WTC11 (cell line): Measurements from ENCODE around the gene GNL3. TPM values are rescaled to one million over a fixed set of nuclear protein-coding genes. Genes with fewer than 3 reads are reported as not detected.
A peak's percentile ranks its signal among the peaks of the same experiment; 100 is the strongest.

ENCODE experiments used
- ATAC-seq: fragments of 200-7000 bp; cut with Tn5 transposase; 2 replicates; pipeline ENCODE4 v1.10.0; 2021; ENCODE audit warnings: mild to moderate bottlenecking, moderate library complexity
- CTCF ChIA-PET: fragments of 300-600 bp; sonication (Branson Sonifier 250); formaldehyde crosslinking; loops from one replicate; lab custom pipeline; 2021; ENCODE audit warnings: antibody characterized with exemption; lab: Charles Lee
- POLR2A ChIA-PET: fragments of 350-600 bp; sonication (Branson Sonifier 250); formaldehyde crosslinking; loops from one replicate; lab custom pipeline; 2021; ENCODE audit warnings: antibody characterized with exemption; lab: Charles Lee
- DNase-seq: peaks from one replicate; pipeline ENCODE4 v3.0.0; 2021; ENCODE audit warnings: low spot score
- H3K27ac Mint-ChIP-seq: 2 replicates; pipeline ENCODE4 v1.8.0; 2021; ENCODE audit warnings: mixed read lengths
- H3K27me3 Mint-ChIP-seq: 2 replicates; pipeline ENCODE4 v1.8.0; 2021; ENCODE audit warnings: low read depth, mild to moderate bottlenecking, moderate library complexity, mixed read lengths
- H3K36me3 Mint-ChIP-seq: 2 replicates; pipeline ENCODE4 v1.8.0; 2021; ENCODE audit warnings: mixed read lengths
- H3K4me1 Mint-ChIP-seq: 2 replicates; pipeline ENCODE4 v1.8.0; 2022; ENCODE audit warnings: mixed read lengths
- H3K4me3 Mint-ChIP-seq: 2 replicates; pipeline ENCODE4 v1.8.0; 2021; ENCODE audit warnings: mild to moderate bottlenecking, moderate library complexity, mixed read lengths
- H3K9me3 Mint-ChIP-seq: 2 replicates; pipeline ENCODE4 v1.8.0; 2021; ENCODE audit warnings: mixed read lengths
- EMX1 ChIP-seq: fragments of 250-450 bp; sonication (Bioruptor Pico); IDR thresholded peaks from 2 replicates; pipeline ENCODE4 v1.8.0; 2021; ENCODE audit warnings: mild to moderate bottlenecking
- ETV6 ChIP-seq: sonication (generic); formaldehyde crosslinking; IDR thresholded peaks from 2 replicates; pipeline ENCODE4 v1.8.1; 2022; ENCODE audit warnings: mild to moderate bottlenecking, missing genetic modification reagents
- GABPB1 ChIP-seq: sonication (generic); formaldehyde crosslinking; IDR thresholded peaks from 2 replicates; pipeline ENCODE4 v1.8.1; 2023; ENCODE audit warnings: mild to moderate bottlenecking, missing genetic modification reagents
- HMGA2 ChIP-seq: fragments of 250-450 bp; sonication (Bioruptor Pico); IDR thresholded peaks from 2 replicates; pipeline ENCODE4 v1.4.0; 2021; ENCODE audit warnings: mild to moderate bottlenecking, moderate library complexity
- MYBL2 ChIP-seq: sonication (generic); formaldehyde crosslinking; IDR thresholded peaks from 2 replicates; pipeline ENCODE4 v1.8.1; 2023; ENCODE audit warnings: mild to moderate bottlenecking, moderate library complexity, missing genetic modification reagents
- NR2C2 ChIP-seq: sonication (generic); formaldehyde crosslinking; IDR thresholded peaks from 2 replicates; pipeline ENCODE4 v1.8.0; 2022; ENCODE audit warnings: mild to moderate bottlenecking, missing genetic modification reagents
- OVOL2 ChIP-seq: fragments of 250-450 bp; sonication (Bioruptor Pico); IDR thresholded peaks from 2 replicates; pipeline ENCODE4 v1.9.0; 2021; ENCODE audit warnings: mild to moderate bottlenecking, borderline replicate concordance
- SMAD3 ChIP-seq: sonication (generic); formaldehyde crosslinking; IDR thresholded peaks from 2 replicates; pipeline ENCODE4 v1.8.0; 2022; ENCODE audit warnings: missing genetic modification reagents, mild to moderate bottlenecking, borderline replicate concordance
- SMAD4 ChIP-seq: sonication (generic); formaldehyde crosslinking; IDR thresholded peaks from 2 replicates; pipeline ENCODE4 v1.8.0; 2022; ENCODE audit warnings: mild to moderate bottlenecking, missing genetic modification reagents
- TP53 ChIP-seq: sonication (generic); formaldehyde crosslinking; IDR thresholded peaks from 2 replicates; pipeline ENCODE4 v1.8.1; 2023; ENCODE audit warnings: mild to moderate bottlenecking, missing genetic modification reagents
- ZBTB21 ChIP-seq: sonication (generic); formaldehyde crosslinking; IDR thresholded peaks from 2 replicates; pipeline ENCODE4 v1.8.1; 2023; ENCODE audit warnings: mild to moderate bottlenecking, missing genetic modification reagents, borderline replicate concordance
- ZNF219 ChIP-seq: sonication (generic); formaldehyde crosslinking; IDR thresholded peaks from 2 replicates; pipeline ENCODE4 v1.8.0; 2023; ENCODE audit warnings: missing genetic modification reagents, mild to moderate bottlenecking, borderline replicate concordance
- ZNF263 ChIP-seq: sonication (generic); formaldehyde crosslinking; IDR thresholded peaks from 2 replicates; pipeline ENCODE4 v1.8.1; 2022; ENCODE audit warnings: low read depth, mild to moderate bottlenecking, moderate library complexity, missing genetic modification reagents
- ZNF416 ChIP-seq: fragments of 250-450 bp; sonication (Bioruptor Pico); IDR thresholded peaks from 2 replicates; pipeline ENCODE4 v1.9.0; 2021; ENCODE audit warnings: mild to moderate bottlenecking, inconsistent platforms
- ZNF671 ChIP-seq: fragments of 250-450 bp; sonication (Bioruptor Pico); IDR thresholded peaks from 2 replicates; pipeline ENCODE4 v1.8.0; 2021; ENCODE audit warnings: mild to moderate bottlenecking
- total RNA-seq: library from RNA; stranded (reverse); gene quantifications from 3 replicates; pipeline ENCODE4 v1.2.3, GENCODE V29; 2021
- TF ChIP-seq, protein P1 (sequence below): sonication (generic); formaldehyde crosslinking; IDR thresholded peaks from 2 replicates; pipeline ENCODE4 v1.8.0; 2023; ENCODE audit warnings: missing genetic modification reagents
- TF ChIP-seq, protein P2 (sequence below): sonication (generic); formaldehyde crosslinking; IDR thresholded peaks from 2 replicates; pipeline ENCODE4 v1.8.1; 2022; ENCODE audit warnings: mild to moderate bottlenecking, moderate library complexity, missing genetic modification reagents
- TF ChIP-seq, protein P3 (sequence below): sonication (generic); formaldehyde crosslinking; IDR thresholded peaks from 2 replicates; pipeline ENCODE4 v1.8.0; 2022; ENCODE audit warnings: mild to moderate bottlenecking, missing genetic modification reagents
- TF ChIP-seq, protein P4 (sequence below): sonication (generic); formaldehyde crosslinking; IDR thresholded peaks from 2 replicates; pipeline ENCODE4 v1.8.0; 2023; ENCODE audit warnings: mild to moderate bottlenecking, missing genetic modification reagents
- TF ChIP-seq, protein P5 (sequence below): sonication (generic); formaldehyde crosslinking; IDR thresholded peaks from 2 replicates; pipeline ENCODE4 v1.8.0; 2022; ENCODE audit warnings: mild to moderate bottlenecking, missing genetic modification reagents
- TF ChIP-seq, protein P6 (sequence below): sonication (generic); formaldehyde crosslinking; IDR thresholded peaks from 2 replicates; pipeline ENCODE4 v1.8.0; 2022; ENCODE audit warnings: mild to moderate bottlenecking, missing genetic modification reagents
- TF ChIP-seq, protein P7 (sequence below): sonication (generic); formaldehyde crosslinking; IDR thresholded peaks from 2 replicates; pipeline ENCODE4 v1.8.0; 2023; ENCODE audit warnings: missing genetic modification reagents, mild to moderate bottlenecking, borderline replicate concordance

GNL3 gene
- total RNA-seq, 1 experiment from 2014 or later = 180 TPM

DNA sequence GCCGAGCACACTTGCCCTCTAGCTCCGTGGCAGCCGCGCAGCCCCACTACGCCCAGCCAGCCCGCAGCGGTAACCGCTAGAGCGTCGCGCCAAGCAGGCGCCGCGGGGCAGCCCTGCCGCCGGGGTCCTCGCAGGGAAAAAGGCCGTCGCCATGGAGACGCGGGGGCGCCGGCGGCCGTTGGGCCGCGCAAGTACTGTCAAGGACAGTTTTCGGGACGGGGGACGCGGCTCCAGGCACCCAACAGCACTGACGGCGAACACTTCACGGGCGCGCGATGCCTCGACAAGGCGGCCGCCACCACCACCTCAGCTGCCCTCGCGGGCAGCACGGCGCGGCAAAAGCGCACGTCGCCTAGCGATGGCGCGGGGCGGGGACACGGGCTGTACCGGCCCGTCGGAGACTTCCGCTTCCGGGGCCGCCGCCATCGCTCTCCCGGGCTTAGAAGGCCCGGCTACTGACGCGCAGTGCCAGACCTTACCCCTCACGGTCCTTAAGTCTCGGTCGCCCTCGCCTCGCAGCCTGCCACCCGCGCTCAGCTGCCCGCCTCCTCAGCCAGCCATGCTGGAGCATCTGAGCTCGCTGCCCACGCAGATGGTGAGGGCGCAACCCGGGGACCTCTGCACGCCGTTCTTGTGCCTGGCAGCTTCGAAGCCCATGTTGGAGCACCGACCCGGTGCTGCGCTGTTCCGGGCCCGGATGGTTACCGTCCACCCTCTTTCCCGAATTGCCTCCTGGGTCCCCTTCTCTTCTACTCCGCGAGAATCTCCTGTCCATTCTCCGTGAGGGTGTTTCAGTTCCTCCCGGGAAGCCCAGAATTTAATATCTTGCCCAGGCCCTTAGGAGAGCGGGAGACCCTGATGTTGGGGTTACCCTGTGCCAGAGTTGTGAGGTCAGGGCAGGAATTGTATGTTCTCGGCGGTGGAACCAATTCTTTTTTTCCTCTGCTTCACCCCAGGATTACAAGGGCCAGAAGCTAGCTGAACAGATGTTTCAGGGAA is 20.2 kb downstream of the GNL3 start, which contains the start of the genes GLT8D1 and SPCS1:
GLT8D1 (minus strand) TSS at position 104 of the 999 bp plus-strand sequence. CDS start 5,331 bp downstream, outside the sequence.
SPCS1 (plus strand) TSS at position 419 of the 999 bp plus-strand sequence; CDS start at position 560, 141 bp downstream.
- DNase-seq (peak; percentile 77), ATAC-seq (peak; percentile 91)
- Mint-ChIP-seq H3K27me3 (no peaks in the 10 kb centered on the region), H3K4me3 (peak within 1 kb of the TSS; percentile 96), H3K36me3 (peaks cover 7% of the 10 kb centered on the region), H3K4me1 (peaks cover 13% of the 10 kb centered on the region), H3K9me3 (no peaks in the 10 kb centered on the region), H3K27ac (peak within 1 kb of the TSS; percentile 77)
- ChIA-PET CTCF (interaction anchor here (0.8 to 1.6 kb wide), 3 partner anchors 9 to 114 kb away, joined by 3 to 6 read pairs (median 3); no protein-coding TSS in a partner anchor), POLR2A (interaction anchor here (0.6 to 1.9 kb wide), 3 partner anchors 8 to 11 kb away, joined by 3 to 5 read pairs (median 4); no protein-coding TSS in a partner anchor)
- TF ChIP-seq ZBTB21 (CRISPR knock-in tag) (0 out of 2 replicates have a peak, but pooled peaks have one; percentile 55), OVOL2 (no peak), MYBL2 (CRISPR knock-in tag) (peak; percentile 83; the same call in 1 of the 2 replicates), ETV6 (CRISPR knock-in tag) (0 out of 2 replicates have a peak, but pooled peaks have one; percentile 10), ZNF219 (CRISPR knock-in tag) (peak; percentile 42; the same call in 1 of the 2 replicates), NR2C2 (CRISPR knock-in tag) (peak; percentile 70), GABPB1 (peak; percentile 70; the same call in 1 of the 2 replicates), SMAD3 (CRISPR knock-in tag) (peak; percentile 46; the same call in 1 of the 2 replicates), HMGA2 (CRISPR knock-in tag) (no peak), TP53 (CRISPR knock-in tag) (no peak), ZNF416 (CRISPR knock-in tag) (no peak), SMAD4 (CRISPR knock-in tag) (no peak), ZNF671 (CRISPR knock-in tag) (no peak), EMX1 (no peak), ZNF263 (CRISPR knock-in tag) (peak; percentile 39; the same call in 1 of the 2 replicates)
- TF ChIP-seq, protein P1, sequence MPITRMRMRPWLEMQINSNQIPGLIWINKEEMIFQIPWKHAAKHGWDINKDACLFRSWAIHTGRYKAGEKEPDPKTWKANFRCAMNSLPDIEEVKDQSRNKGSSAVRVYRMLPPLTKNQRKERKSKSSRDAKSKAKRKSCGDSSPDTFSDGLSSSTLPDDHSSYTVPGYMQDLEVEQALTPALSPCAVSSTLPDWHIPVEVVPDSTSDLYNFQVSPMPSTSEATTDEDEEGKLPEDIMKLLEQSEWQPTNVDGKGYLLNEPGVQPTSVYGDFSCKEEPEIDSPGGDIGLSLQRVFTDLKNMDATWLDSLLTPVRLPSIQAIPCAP (CRISPR knock-in tag) = peak; percentile 54; the same call in 1 of the 2 replicates
- TF ChIP-seq, protein P2, sequence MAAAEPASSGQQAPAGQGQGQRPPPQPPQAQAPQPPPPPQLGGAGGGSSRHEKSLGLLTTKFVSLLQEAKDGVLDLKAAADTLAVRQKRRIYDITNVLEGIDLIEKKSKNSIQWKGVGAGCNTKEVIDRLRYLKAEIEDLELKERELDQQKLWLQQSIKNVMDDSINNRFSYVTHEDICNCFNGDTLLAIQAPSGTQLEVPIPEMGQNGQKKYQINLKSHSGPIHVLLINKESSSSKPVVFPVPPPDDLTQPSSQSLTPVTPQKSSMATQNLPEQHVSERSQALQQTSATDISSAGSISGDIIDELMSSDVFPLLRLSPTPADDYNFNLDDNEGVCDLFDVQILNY = peak; percentile 53; the same call in 1 of the 2 replicates
- TF ChIP-seq, protein P3, sequence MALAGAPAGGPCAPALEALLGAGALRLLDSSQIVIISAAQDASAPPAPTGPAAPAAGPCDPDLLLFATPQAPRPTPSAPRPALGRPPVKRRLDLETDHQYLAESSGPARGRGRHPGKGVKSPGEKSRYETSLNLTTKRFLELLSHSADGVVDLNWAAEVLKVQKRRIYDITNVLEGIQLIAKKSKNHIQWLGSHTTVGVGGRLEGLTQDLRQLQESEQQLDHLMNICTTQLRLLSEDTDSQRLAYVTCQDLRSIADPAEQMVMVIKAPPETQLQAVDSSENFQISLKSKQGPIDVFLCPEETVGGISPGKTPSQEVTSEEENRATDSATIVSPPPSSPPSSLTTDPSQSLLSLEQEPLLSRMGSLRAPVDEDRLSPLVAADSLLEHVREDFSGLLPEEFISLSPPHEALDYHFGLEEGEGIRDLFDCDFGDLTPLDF (CRISPR knock-in tag) = peak; percentile 87; the same call in 1 of the 2 replicates
- TF ChIP-seq, protein P4, sequence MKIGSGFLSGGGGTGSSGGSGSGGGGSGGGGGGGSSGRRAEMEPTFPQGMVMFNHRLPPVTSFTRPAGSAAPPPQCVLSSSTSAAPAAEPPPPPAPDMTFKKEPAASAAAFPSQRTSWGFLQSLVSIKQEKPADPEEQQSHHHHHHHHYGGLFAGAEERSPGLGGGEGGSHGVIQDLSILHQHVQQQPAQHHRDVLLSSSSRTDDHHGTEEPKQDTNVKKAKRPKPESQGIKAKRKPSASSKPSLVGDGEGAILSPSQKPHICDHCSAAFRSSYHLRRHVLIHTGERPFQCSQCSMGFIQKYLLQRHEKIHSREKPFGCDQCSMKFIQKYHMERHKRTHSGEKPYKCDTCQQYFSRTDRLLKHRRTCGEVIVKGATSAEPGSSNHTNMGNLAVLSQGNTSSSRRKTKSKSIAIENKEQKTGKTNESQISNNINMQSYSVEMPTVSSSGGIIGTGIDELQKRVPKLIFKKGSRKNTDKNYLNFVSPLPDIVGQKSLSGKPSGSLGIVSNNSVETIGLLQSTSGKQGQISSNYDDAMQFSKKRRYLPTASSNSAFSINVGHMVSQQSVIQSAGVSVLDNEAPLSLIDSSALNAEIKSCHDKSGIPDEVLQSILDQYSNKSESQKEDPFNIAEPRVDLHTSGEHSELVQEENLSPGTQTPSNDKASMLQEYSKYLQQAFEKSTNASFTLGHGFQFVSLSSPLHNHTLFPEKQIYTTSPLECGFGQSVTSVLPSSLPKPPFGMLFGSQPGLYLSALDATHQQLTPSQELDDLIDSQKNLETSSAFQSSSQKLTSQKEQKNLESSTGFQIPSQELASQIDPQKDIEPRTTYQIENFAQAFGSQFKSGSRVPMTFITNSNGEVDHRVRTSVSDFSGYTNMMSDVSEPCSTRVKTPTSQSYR (CRISPR knock-in tag) = 0 out of 2 replicates have a peak, but pooled peaks have one; percentile 12
- TF ChIP-seq, protein P5, sequence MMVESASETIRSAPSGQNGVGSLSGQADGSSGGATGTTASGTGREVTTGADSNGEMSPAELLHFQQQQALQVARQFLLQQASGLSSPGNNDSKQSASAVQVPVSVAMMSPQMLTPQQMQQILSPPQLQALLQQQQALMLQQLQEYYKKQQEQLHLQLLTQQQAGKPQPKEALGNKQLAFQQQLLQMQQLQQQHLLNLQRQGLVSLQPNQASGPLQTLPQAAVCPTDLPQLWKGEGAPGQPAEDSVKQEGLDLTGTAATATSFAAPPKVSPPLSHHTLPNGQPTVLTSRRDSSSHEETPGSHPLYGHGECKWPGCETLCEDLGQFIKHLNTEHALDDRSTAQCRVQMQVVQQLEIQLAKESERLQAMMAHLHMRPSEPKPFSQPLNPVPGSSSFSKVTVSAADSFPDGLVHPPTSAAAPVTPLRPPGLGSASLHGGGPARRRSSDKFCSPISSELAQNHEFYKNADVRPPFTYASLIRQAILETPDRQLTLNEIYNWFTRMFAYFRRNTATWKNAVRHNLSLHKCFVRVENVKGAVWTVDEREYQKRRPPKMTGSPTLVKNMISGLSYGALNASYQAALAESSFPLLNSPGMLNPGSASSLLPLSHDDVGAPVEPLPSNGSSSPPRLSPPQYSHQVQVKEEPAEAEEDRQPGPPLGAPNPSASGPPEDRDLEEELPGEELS (CRISPR knock-in tag) = peak; percentile 55; the same call in 1 of the 2 replicates
- TF ChIP-seq, protein P6, sequence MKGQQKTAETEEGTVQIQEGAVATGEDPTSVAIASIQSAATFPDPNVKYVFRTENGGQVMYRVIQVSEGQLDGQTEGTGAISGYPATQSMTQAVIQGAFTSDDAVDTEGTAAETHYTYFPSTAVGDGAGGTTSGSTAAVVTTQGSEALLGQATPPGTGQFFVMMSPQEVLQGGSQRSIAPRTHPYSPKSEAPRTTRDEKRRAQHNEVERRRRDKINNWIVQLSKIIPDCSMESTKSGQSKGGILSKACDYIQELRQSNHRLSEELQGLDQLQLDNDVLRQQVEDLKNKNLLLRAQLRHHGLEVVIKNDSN (CRISPR knock-in tag) = peak; percentile 43; the same call in 1 of the 2 replicates
- TF ChIP-seq, protein P7, sequence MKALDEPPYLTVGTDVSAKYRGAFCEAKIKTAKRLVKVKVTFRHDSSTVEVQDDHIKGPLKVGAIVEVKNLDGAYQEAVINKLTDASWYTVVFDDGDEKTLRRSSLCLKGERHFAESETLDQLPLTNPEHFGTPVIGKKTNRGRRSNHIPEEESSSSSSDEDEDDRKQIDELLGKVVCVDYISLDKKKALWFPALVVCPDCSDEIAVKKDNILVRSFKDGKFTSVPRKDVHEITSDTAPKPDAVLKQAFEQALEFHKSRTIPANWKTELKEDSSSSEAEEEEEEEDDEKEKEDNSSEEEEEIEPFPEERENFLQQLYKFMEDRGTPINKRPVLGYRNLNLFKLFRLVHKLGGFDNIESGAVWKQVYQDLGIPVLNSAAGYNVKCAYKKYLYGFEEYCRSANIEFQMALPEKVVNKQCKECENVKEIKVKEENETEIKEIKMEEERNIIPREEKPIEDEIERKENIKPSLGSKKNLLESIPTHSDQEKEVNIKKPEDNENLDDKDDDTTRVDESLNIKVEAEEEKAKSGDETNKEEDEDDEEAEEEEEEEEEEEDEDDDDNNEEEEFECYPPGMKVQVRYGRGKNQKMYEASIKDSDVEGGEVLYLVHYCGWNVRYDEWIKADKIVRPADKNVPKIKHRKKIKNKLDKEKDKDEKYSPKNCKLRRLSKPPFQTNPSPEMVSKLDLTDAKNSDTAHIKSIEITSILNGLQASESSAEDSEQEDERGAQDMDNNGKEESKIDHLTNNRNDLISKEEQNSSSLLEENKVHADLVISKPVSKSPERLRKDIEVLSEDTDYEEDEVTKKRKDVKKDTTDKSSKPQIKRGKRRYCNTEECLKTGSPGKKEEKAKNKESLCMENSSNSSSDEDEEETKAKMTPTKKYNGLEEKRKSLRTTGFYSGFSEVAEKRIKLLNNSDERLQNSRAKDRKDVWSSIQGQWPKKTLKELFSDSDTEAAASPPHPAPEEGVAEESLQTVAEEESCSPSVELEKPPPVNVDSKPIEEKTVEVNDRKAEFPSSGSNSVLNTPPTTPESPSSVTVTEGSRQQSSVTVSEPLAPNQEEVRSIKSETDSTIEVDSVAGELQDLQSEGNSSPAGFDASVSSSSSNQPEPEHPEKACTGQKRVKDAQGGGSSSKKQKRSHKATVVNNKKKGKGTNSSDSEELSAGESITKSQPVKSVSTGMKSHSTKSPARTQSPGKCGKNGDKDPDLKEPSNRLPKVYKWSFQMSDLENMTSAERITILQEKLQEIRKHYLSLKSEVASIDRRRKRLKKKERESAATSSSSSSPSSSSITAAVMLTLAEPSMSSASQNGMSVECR (CRISPR knock-in tag) = peak; percentile 96
